ENCODE data around the gene TOM1L2.
"Not testable (repeated sequence)": the region's sequence is repeated elsewhere in the genome, so short reads cannot be mapped to it uniquely, and the experiment has no call there.

TOM1L2 gene

DNA sequence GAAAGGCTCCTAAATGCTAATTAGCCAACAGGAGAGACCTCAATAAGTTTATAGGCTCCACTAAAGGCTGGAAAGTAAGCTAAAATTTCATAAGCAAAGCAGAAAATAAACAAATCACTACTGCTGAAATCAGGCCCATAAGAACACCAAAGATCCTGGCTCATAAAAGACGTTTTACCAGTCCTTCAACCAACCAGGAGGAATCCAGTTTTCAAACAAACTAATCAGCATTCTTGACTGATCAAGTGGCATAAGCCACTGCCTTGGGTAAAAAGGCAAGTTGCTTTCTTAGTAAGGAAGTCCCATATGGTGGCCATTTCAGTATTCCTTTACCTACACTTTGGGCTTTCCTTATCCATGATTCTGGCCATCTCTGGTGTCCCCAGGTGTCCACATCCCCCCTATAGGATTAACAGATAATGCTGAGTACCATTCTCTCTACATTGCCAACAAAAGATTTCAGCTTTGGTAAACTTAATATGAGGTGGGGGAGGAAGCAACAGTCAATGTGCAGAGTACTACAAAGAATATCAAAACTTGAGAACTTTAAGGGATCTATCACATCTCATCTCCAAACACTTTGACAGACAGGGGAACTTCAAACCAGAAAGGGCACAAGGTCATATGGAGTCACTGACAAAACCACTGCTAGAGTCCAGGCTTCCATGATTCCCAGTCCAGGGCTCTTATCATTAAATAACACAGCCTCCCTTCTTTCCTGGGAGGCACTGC, 1.3 kb downstream of the TOM1L2 start:
- DNase-seq, result no peak

DNA sequence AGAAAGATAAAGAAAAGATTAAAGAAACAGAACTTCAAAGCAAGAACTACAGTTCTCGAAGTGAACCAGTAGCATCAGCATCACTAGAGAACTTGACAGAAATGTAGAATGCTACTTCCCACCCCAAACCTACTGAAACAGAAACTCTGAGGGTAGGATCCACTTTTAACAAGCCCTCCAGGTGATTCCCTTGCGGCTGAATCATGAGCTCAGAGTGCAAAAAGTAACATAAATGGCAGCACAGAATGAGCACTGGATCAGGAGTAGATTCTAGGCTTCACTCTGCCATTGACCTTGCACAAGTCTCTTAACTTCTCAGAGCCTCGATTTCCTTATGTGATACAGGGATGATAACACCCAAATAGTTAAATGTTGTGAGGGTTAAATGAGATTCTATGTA, 5.8 kb downstream of the TOM1L2 start:
- DNase-seq, result no peak

DNA sequence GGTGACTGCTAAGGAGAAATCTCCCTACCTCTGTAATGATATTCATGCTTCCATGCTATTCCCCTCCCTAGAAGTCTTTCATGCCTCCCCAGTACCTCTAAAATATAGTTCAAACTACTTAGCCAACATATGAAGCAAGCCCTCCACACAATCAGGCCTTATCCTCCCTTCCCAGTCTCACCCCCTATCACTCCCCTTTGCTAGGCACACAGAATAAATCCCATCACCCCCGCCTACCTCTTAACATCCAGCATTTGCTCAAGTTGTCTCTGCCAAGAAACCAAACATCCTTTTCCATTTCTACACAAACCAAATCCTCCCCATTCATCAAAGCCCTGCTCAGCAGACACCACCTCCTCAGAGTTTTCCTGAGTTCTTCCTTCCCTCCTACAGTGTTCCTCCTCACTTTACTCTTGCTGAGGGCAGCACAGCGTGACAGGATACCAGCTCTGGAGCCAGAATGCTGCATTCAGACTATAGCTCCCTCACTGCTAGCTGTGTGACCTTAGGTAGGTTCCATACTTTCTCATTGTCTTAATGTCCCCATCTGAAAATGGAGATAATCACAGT, 7.0 kb downstream of the TOM1L2 start:
- no peak for DNase-seq

DNA sequence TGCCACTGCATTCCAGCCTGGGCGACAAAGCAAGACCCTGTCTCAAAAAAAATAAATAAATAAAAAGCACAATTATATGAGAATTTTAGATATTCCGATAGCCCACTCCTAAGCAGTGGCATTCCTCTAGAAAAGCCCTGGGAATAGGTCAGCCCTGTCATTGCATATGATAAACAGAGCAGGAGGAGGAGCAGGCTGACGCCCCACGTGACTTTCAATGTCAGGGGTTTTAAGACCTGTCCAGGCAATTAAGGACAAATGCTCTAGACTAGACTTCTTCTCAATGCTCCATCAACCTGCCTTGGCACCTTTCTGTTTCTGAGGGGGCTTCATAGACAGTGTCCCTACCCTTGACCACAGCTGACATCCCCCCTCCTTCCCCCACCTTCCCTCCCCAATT, 7.5 kb downstream of the TOM1L2 start:
- DNase-seq, result no peak

DNA sequence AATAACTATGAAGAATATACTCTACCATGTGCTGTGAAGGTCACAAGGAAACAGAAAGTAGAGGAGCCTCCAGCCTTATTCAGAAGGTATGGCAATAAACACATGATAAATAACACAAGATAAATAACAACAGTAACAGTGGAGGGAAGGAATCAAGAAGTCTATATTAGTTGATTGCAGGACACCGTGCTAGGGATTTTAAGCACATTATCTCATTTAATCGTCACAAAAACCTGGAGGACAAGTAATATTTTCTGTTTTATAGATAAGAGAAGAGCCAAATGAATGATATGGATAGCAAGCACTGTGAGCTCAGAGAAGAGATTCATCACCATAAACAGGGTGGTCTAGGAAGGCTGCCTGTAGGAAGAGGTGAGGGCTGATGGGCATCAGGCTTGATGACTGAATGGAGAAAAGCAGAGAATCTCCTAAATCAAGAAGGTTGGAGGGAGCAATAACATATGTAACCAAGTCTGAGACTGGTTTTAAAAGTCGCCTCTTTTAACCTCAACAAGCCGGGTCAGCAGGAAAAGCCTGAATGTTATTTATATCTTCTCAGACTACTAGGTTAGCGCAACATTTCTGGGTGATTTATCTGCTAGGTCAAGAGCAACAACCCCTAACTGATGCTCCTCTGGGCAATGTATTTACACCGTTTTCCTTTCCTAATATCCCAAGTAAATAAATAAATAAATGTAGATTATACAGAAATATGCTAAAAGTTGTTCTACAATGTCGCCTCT, 8.3 kb downstream of the TOM1L2 start:
- DNase-seq, result no peak

DNA sequence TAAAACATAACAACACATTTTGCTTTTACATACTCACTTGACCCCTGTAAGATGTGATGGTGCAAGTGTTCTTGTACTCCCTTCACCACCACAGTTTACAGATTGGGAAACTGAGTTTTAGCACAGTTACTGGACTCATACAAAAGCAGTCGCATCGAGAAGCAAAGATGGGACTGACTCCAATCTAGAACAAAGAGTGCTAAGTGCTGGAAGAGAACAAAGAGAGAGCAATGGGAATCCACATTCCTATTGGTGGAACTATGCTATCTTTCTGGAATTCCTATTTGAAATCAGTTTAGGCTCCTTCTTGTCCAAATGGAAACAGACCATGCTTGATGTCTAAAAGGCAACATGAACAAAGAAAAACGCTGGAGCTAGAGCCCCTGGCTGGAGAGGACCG, 9.1 kb downstream of the TOM1L2 start:
- DNase-seq, result no peak

DNA sequence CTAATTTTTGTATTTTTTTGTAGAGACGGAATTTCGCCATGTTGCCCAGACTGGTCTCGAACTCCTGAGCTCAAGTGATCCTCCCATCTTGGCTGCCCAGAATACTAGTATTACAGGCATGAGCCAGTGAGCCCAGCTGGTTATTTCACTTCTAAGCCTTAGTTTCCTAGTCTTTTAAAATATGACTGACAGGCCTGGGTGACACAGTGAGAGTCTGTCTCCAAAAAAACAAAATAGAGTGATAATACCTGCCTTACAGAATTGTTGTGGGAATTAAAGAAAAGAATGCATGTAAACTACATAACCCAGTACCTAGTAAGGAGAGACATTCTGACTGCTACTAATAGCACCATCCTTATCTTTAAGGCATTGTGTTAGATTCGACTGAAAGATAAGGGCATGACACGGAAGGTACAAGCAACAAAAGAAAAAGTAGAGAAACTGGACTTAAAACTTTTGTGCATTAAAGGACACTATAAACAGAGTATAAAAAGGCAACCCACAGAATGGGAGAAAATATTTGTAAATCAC, 11.6 kb downstream of the TOM1L2 start:
- no peak for DNase-seq

DNA sequence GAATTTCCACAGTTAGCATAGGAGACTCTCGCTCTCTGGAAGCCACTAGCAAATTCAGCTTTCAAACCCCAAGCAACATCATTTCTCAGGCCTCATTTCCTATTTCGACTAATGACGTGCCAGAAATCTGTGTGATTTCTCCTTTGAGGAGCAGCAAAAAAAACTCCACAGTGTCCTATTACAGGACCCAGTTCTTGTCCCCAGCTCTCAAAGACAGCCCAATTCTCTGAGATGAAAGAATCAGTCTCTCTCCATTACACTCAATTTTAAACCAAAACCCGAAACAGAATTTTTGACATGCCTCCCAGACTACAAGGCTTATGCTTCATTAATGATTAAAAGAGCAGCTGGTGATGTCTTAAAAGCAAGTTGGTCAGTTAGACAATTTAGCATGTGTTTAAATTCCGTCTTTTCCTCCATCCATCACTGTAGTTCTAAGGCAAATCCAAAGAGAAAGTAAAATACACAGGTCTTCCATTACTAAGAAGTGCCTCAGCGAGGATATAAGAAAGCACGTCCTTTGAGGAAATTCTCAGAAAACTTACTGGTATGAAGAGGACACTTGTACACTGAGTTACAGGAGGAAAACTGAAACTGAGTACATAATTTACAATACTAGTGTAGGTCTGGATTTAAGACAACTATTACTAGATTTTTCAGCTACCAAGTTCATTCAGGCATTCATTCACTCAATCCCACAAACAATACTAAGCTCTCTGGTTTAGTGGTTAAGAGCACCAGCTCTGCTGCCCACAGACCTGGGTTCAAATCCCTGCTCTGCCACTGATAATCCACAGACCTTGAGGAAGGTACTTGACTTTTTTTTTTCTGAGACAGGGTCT, 12.5 kb downstream of the TOM1L2 start:
- peak in 1 of 2 donors; percentile 58 for DNase-seq

DNA sequence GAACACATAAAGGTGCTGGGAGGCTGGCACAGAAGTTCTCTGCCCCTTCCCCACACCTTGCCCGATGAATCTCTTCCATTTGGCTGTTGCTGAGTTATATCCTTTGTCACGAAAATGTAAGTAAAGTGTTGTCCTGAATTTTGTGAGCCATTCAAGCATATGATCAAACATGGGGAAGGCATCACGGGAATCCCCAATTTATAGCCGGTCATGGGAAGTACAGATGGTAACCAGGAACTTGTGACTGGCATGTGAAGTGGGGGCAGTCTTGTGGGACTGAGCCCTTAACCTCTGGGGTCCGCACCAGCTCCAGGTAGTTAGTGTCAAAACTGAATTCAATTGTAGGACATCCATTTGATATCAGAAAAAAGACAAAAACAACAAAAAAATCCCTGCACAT, 13.2 kb downstream of the TOM1L2 start:
- peak in 1 of 2 donors; percentile 12 for DNase-seq

DNA sequence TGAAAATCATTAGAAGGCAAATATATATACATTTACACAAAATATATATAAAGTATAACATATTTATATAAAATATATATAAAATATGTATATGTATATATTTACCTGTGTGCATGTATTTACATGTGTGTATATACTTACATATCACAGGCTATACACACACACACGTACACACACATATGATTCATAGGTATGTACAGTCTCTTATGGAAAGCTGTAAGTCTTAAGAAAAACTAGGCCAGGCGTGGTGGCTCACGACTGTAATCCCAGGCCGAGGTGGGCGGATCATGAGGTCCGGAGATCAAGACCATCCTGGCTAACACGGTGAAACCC, 14.7 kb downstream of the TOM1L2 start:
- DNase-seq, result no peak

DNA sequence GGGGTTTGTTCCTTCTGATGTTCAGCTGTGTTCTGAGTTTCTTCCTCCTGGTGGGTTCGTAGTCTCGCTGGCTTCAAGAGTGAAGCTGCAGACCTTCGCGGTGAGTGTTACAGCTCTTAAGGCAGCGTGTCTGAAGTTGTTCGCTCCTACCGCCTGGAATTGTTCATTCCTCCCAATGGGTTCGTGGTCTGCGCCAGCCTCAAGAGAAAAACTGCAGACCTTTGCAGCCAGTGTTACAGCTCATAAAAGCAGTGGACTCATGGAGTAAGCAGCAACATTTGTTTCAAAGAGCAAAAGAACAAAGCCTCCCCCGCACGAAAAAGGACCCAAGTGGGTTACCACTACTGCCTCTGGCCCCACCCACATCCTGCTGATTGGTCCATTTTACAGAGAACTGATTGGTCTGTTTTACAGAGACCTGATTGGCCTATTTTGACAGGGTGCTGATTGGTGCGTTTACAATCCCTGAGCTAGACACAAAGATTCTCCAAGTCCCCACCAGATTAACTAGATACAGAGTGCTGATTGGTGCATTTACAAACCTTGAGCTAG, 16.3 kb downstream of the TOM1L2 start:
- not testable (repeated sequence) for DNase-seq

DNA sequence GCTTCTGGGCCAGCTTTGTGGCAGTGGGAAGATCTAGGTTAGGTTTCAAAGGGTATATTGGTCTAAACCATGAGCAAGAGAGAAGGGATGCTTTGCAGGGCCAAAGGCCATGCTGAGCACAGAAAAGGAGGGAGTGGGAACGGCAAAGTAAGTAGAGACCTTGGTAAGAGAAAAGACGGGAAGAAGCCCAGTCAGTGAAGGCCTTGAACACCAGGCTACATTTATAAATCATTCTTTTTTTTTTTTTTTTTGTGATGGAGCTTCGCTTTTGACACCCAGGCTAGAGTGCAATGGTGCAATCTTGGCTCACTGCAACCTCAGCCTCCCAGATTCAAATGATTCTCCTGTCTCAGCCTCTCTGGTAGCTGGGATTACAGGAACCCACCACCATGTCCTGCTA, 18.1 kb downstream of the TOM1L2 start:
- DNase-seq, result no peak

DNA sequence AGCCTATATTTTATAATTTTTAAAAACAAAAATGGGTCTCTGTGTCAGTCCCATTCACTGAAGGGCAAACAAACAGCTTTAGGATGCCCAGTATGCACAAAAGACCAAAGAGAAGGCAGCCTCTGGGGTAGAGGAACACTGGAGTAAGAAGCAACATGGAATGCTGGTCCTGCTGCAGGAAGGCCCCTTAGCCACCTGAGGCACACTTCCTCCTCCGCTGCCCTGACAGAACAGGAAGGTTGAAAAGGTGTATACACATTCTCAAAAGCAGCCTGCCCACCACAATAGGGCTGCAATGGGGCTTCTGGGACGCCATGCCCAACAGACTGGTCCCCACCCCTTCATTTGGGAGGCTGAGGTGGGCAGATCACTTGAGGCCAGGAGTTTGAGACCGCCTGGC, 19.5 kb downstream of the TOM1L2 start:
- DNase-seq, result no peak

DNA sequence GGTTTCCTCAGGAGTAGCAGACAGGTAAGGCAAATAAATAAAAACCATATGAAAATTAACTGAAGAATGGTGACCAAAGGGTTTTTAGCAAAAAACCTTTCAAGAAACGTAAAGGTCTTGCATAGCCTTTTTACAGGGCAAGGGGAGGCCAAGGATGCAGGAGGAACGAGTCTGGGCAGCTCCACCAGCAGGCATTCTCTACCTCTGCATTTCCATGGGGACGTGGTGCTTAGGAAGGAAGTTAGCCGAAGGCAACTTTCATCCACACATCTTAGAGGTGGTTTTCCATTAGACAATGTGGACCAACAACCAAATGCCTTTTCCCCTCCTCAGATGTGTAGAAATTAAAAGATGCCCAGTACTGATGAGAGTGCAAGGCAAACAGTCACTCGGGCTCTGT, 20.7 kb downstream of the TOM1L2 start:
- no peak for DNase-seq

DNA sequence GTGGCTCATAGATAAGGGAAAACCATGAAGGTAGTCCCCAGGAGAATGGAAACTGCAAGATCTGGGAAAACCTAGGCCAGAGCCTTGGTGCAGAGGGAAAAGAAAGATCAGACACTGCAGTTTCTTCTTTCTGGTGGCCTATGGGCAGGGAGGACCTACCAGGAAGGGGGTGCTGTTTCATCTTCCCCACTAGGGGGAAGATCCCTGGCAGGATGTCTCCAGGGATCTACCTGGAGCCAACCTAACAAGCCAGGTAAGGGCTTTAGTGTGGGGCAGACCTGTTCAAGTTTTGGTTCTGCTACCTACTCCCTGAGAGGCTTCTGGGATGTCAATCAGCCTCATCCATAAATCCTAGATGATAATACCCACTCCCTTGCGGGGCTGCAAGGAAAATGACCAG, 21.4 kb downstream of the TOM1L2 start:
- DNase-seq, result no peak

DNA sequence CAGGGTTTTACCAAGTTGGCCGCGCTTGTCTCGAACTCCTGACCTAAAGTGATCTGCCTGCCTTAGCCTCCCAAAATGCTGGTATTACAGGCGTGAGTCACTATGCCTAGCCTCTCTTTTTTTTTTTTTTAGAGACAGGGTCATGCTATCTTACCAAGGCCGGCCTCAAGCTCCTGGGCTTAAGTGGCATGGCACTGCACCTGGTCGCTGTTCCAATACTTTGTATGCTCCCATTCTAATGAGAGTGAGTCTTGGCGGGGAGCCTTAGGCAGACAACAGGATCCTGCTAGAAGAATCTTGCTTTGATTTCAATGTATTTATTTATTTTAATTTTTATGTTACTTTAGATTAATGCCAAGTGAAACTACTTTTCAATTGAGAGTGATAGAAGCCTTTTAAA, 21.9 kb downstream of the TOM1L2 start:
- no peak for DNase-seq

DNA sequence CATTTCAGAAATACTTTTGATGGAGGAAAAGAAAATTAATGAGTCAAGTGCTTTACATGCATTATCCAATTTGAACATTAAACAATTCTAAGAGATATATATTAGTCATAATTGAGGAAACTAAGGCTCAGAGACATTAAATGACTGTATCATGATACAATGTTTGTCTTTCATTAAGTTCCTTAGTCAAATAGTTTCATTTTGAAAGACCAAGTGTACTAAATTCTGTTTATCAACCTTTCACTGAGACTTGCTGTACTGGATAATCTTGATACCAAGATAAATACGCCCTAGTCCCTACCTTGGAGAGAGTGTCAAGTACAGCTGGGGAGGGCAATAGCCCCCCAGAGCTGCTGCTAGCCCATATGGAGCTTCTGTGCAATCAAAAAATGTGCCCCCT, 24.2 kb downstream of the TOM1L2 start:
- DNase-seq, result no peak

DNA sequence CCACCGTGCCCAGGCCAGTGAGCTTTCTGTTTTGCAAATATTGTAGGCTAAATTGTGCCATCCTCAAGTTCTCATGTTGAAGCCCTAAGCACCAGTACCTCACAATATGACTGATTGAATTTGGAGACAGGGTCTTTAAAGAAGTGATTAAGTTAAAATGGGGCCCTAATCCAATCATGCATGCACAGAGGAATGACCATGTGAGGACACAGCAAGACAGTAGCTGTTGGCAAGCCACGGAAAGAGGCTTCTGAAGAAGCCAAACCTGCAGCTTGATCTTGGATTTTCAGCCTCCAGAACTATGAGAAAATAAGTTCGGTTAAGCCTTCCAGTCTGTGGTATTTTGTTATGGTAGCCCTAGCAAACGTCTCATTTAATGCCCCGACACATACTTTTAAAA, 24.9 kb downstream of the TOM1L2 start:
- no peak for DNase-seq

DNA sequence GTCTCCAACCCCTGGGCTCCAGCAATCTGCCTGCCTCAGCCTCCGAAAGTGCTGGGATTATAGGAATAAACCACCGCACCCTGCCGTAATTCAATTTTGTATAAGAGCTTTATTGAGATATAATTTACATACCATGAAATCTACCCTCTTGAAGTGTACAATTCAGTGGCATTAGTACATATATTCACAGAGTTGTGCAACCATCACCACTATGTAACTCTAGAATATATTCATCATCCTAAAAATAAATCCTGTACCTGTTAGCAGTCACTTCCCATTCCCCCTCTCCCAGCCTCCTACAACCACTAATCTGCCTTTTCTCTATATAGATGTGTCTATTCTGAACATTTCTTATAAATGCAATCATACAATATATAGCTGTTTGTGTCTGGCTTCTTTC, 26.1 kb downstream of the TOM1L2 start:
- DNase-seq, result no peak

DNA sequence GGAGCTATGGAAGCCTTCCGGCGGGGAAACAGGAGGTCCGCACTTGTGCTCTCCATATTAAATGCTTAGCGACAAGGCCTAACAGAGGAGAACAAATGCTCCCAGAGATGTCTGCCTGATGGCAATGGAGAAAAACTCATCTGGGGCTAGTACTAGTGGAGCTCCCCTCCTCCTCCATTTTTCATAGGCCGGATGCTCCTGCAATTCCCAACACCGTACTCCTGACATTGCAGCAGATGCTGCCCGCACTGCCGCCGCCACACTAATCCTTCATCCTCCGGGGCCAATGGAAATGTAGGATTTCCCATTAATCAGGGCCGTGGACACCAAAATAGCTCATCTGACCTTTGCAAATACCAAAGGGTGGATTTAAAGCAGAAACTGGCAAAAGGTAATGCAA, 27.5 kb downstream of the TOM1L2 start:
- DNase-seq, result no peak

DNA sequence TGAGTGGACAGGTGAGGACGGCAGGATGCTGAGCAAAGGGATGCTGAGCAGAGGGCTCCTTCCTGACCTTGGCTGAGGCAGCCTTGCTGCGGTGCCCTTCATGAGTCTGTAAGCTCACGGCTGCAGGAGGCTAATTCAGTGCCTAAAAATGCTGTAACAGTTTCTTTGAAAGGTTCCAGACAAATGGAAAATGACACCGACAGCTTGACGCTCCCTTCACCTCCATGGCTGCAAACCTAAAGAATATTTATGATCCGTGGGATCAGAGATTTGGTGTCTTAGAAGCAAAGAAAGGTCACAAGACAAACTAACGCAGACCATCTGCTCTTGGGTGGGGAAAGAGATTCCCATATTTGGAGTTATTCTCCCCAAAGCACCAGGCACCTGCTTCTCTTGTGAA, 28.0 kb downstream of the TOM1L2 start:
- no peak for DNase-seq

DNA sequence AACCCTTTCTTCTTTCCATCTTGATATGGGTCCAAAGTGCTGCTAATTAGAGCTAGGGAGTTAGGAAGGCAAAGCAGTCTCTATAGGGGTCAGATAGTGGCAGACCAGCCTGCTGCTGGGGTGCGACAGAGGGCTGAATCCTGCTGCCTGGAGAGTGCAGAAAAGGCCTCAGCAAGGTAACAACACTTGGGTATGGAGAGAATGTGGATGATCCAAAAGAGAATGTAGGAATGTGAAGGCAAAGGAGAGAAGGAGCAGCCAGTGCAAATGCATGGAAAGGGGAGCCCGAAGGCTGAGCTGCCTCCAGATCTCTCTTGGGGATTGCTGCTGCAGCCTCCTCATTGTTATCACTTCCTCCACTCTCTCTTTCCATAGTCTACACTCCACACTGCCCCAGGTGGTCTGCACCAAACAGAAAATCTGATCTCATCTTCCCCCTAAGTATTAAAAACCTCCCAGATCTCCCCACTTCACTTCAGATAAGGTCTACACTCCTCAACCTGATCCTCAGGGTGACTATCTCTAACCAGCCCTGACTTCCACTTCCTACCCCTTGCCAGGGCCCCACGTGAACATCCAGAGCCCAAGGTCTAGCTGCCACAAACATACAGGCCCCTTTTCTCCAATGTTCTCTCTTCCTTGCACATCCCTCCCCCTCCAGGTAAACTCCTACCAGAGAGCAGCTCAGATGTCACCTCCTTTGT, 28.8 kb downstream of the TOM1L2 start:
- DNase-seq, result no peak

Data from CD4-positive, alpha-beta T cell treated with Interleukin-4 for 1 hour (primary cell).